ENCODE results near the gene EP400.
"Not testable (repeated sequence)": the region's sequence is repeated elsewhere in the genome, so short reads cannot be mapped to it uniquely, and the experiment has no call there.

The EP400 gene

GRCh38 chr12:132030367-132031038, 80.8 kb downstream of the EP400 start:
- Mint-ChIP-seq H3K27me3 (ENCODE audit: low read depth) (no peaks in the 10 kb centered on the region), H3K27ac (no peak overlapping the region), H3K4me3 (no peak overlapping the region)

GRCh38 chr12:132033627-132034026, 83.9 kb downstream of the EP400 start:
- no peaks in the 10 kb centered on the region for H3K27me3 Mint-ChIP-seq (ENCODE audit: low read depth)
- peaks cover 50% of the 10 kb centered on the region for H3K36me3 Mint-ChIP-seq (ENCODE audit: low read depth)
- H3K4me3 Mint-ChIP-seq: no peak overlapping the region
- no peaks in the 10 kb centered on the region for H3K9me3 Mint-ChIP-seq
- H3K27ac Mint-ChIP-seq: no peak overlapping the region
- H3K4me1 Mint-ChIP-seq (ENCODE audit: low read depth): no peaks in the 10 kb centered on the region

More at GRCh38 chr12:132030367-132031038, 80.8 kb downstream of the EP400 start:
- Mint-ChIP-seq H3K36me3 (ENCODE audit: low read depth) (peaks cover 40% of the 10 kb centered on the region), H3K9me3 (no peaks in the 10 kb centered on the region), H3K4me1 (ENCODE audit: low read depth) (no peaks in the 10 kb centered on the region)

- no peaks in the 10 kb centered on the region for H3K27me3 Mint-ChIP-seq (ENCODE audit: low read depth)
- no peak overlapping the region for H3K4me3 Mint-ChIP-seq
- no peak overlapping the region for H3K27ac Mint-ChIP-seq
- H3K4me1 Mint-ChIP-seq (ENCODE audit: low read depth): no peaks in the 10 kb centered on the region
- peaks cover 38% of the 10 kb centered on the region for H3K36me3 Mint-ChIP-seq (ENCODE audit: low read depth)
- H3K9me3 Mint-ChIP-seq: no peaks in the 10 kb centered on the region
Measured at GRCh38 chr12:132036063-132036683, 86.4 kb downstream of the EP400 start.

GRCh38 chr12:132040906-132041606, 91.3 kb downstream of the EP400 start:
- H3K4me1 Mint-ChIP-seq (ENCODE audit: low read depth): peaks cover 3% of the 10 kb centered on the region
- H3K9me3 Mint-ChIP-seq: no peaks in the 10 kb centered on the region
- no peak overlapping the region for H3K27ac Mint-ChIP-seq
- peaks cover 23% of the 10 kb centered on the region for H3K36me3 Mint-ChIP-seq (ENCODE audit: low read depth)
- H3K4me3 Mint-ChIP-seq: no peak overlapping the region
- H3K27me3 Mint-ChIP-seq (ENCODE audit: low read depth): no peaks in the 10 kb centered on the region

GRCh38 chr12:132043216-132043615, 93.5 kb downstream of the EP400 start:
- H3K4me1 Mint-ChIP-seq (ENCODE audit: low read depth): peaks cover 3% of the 10 kb centered on the region
- no peak overlapping the region for H3K27ac Mint-ChIP-seq
- no peaks in the 10 kb centered on the region for H3K27me3 Mint-ChIP-seq (ENCODE audit: low read depth)
- H3K9me3 Mint-ChIP-seq: no peaks in the 10 kb centered on the region
- H3K36me3 Mint-ChIP-seq (ENCODE audit: low read depth): peaks cover 19% of the 10 kb centered on the region
- H3K4me3 Mint-ChIP-seq: no peak overlapping the region

GRCh38 chr12:132043770-132044467, 94.2 kb downstream of the EP400 start:
- Mint-ChIP-seq H3K4me1 (ENCODE audit: low read depth) (peaks cover 3% of the 10 kb centered on the region), H3K36me3 (ENCODE audit: low read depth) (peaks cover 16% of the 10 kb centered on the region), H3K27me3 (ENCODE audit: low read depth) (no peaks in the 10 kb centered on the region), H3K9me3 (no peaks in the 10 kb centered on the region), H3K4me3 (no peak overlapping the region), H3K27ac (no peak overlapping the region)

- H3K4me3 Mint-ChIP-seq: no peak overlapping the region
- H3K4me1 Mint-ChIP-seq (ENCODE audit: low read depth): peaks cover 3% of the 10 kb centered on the region
- H3K27me3 Mint-ChIP-seq (ENCODE audit: low read depth): no peaks in the 10 kb centered on the region
- no peak overlapping the region for H3K27ac Mint-ChIP-seq
- no peaks in the 10 kb centered on the region for H3K9me3 Mint-ChIP-seq
- H3K36me3 Mint-ChIP-seq (ENCODE audit: low read depth): peaks cover 19% of the 10 kb centered on the region
Measured at GRCh38 chr12:132044661-132045412, 95.1 kb downstream of the EP400 start.

GRCh38 chr12:132045751-132046150, 96.0 kb downstream of the EP400 start:
- no peaks in the 10 kb centered on the region for H3K9me3 Mint-ChIP-seq
- H3K4me1 Mint-ChIP-seq (ENCODE audit: low read depth): peaks cover 3% of the 10 kb centered on the region
- H3K27me3 Mint-ChIP-seq (ENCODE audit: low read depth): no peaks in the 10 kb centered on the region
- peaks cover 26% of the 10 kb centered on the region for H3K36me3 Mint-ChIP-seq (ENCODE audit: low read depth)
- H3K4me3 Mint-ChIP-seq: no peak overlapping the region
- H3K27ac Mint-ChIP-seq: no peak overlapping the region

- H3K9me3 Mint-ChIP-seq: no peaks in the 10 kb centered on the region
- H3K4me3 Mint-ChIP-seq: no peak overlapping the region
- peaks cover under 1% of the 10 kb centered on the region for H3K4me1 Mint-ChIP-seq (ENCODE audit: low read depth)
- peaks cover 33% of the 10 kb centered on the region for H3K36me3 Mint-ChIP-seq (ENCODE audit: low read depth)
- H3K27me3 Mint-ChIP-seq (ENCODE audit: low read depth): no peaks in the 10 kb centered on the region
- no peak overlapping the region for H3K27ac Mint-ChIP-seq
Measured at GRCh38 chr12:132046561-132046960, 96.8 kb downstream of the EP400 start.

- peaks cover 38% of the 10 kb centered on the region for H3K36me3 Mint-ChIP-seq (ENCODE audit: low read depth)
- H3K4me1 Mint-ChIP-seq (ENCODE audit: low read depth); H3K4me3 Mint-ChIP-seq; H3K27me3 Mint-ChIP-seq (ENCODE audit: low read depth); H3K27ac Mint-ChIP-seq; H3K9me3 Mint-ChIP-seq: not testable (repeated sequence)
Measured at GRCh38 chr12:132047630-132048029, 97.9 kb downstream of the EP400 start.

GRCh38 chr12:132049442-132049841, 99.7 kb downstream of the EP400 start:
- Mint-ChIP-seq H3K27me3 (ENCODE audit: low read depth) (no peaks in the 10 kb centered on the region), H3K36me3 (ENCODE audit: low read depth) (peaks cover 43% of the 10 kb centered on the region), H3K9me3 (no peaks in the 10 kb centered on the region), H3K4me3 (no peak overlapping the region), H3K27ac (no peak overlapping the region), H3K4me1 (ENCODE audit: low read depth) (no peaks in the 10 kb centered on the region)

- Mint-ChIP-seq H3K27me3 (ENCODE audit: low read depth) (no peaks in the 10 kb centered on the region), H3K4me3 (no peak overlapping the region), H3K9me3 (no peaks in the 10 kb centered on the region), H3K27ac (no peak overlapping the region), H3K4me1 (ENCODE audit: low read depth) (no peaks in the 10 kb centered on the region), H3K36me3 (ENCODE audit: low read depth) (peaks cover 40% of the 10 kb centered on the region)
Measured at GRCh38 chr12:132049876-132050275, 100.1 kb downstream of the EP400 start.

GRCh38 chr12:132051718-132052117, 102.0 kb downstream of the EP400 start:
- H3K27ac Mint-ChIP-seq; H3K4me1 Mint-ChIP-seq (ENCODE audit: low read depth); H3K9me3 Mint-ChIP-seq; H3K4me3 Mint-ChIP-seq; H3K27me3 Mint-ChIP-seq (ENCODE audit: low read depth): not testable (repeated sequence)
- peaks cover 36% of the 10 kb centered on the region for H3K36me3 Mint-ChIP-seq (ENCODE audit: low read depth)

Measured in T-helper 1 cell treated with Interleukin-12 subunit alpha and Interleukin-12 subunit beta and Interleukin-4 antibody, amounts not matched to agents 30 μg/mL and 1 μg/mL, for 36 hours (primary cell).